DLD1 (cell line): ENCODE data around the gene PRKD1.

ENCODE experiments used
- in situ Hi-C: cut with HindIII; loops from 2 replicates; pipeline ENCODE4 v1.10.0; 2017; ENCODE audit warnings: low sequenced_read_pairs

Gene PRKD1

GRCh38 chr14:29630566-29631160, 297.0 kb downstream of the PRKD1 start:
- in situ Hi-C loops: no loop called here

- in situ Hi-C loops: no loop called here
Measured at GRCh38 chr14:29629839-29630238, 297.8 kb downstream of the PRKD1 start.

- in situ Hi-C loops: no loop called here
Measured at GRCh38 chr14:29627137-29627536, 300.5 kb downstream of the PRKD1 start.

- in situ Hi-C loops: no loop called here
Measured at GRCh38 chr14:29618323-29619067, 309.2 kb downstream of the PRKD1 start.

GRCh38 chr14:29616922-29617321, 310.7 kb downstream of the PRKD1 start:
- in situ Hi-C loops: no loop called here

GRCh38 chr14:29608861-29609260, 318.8 kb downstream of the PRKD1 start:
- in situ Hi-C loops: no loop called here

- in situ Hi-C loops: no loop called here
Measured at GRCh38 chr14:29607169-29607568, 320.5 kb downstream of the PRKD1 start.

GRCh38 chr14:29603696-29604095, 324.0 kb downstream of the PRKD1 start:
- in situ Hi-C loops: no loop called here

- in situ Hi-C loops: no loop called here
Measured at GRCh38 chr14:29601616-29602015, 326.0 kb downstream of the PRKD1 start.

- in situ Hi-C loops: no loop called here
Measured at GRCh38 chr14:29587761-29588470, 339.7 kb downstream of the PRKD1 start.

GRCh38 chr14:29587046-29587445, 340.6 kb downstream of the PRKD1 start:
- in situ Hi-C loops: no loop called here

GRCh38 chr14:29584992-29585391, 342.7 kb downstream of the PRKD1 start:
- in situ Hi-C loops: no loop called here

GRCh38 chr14:29580763-29581162, 346.9 kb downstream of the PRKD1 start:
- in situ Hi-C loops: no loop called here

GRCh38 chr14:29579838-29580237, 347.8 kb downstream of the PRKD1 start:
- in situ Hi-C loops: no loop called here

- in situ Hi-C loops: no loop called here
Measured at GRCh38 chr14:29576927-29577326, 350.7 kb downstream of the PRKD1 start.

- in situ Hi-C loops: no loop called here
Measured at GRCh38 chr14:29569194-29569593, 358.5 kb downstream of the PRKD1 start.

- in situ Hi-C loops: no loop called here
Measured at GRCh38 chr14:29566194-29566593, 361.5 kb downstream of the PRKD1 start.

- in situ Hi-C loops: no loop called here
Measured at GRCh38 chr14:29558516-29558915, 369.1 kb downstream of the PRKD1 start.

- in situ Hi-C loops: no loop called here
Measured at GRCh38 chr14:29554335-29554734, 373.3 kb downstream of the PRKD1 start.

- in situ Hi-C loops: no loop called here
Measured at GRCh38 chr14:29553427-29553826, 374.2 kb downstream of the PRKD1 start.

GRCh38 chr14:29548948-29549370, 378.7 kb downstream of the PRKD1 start:
- in situ Hi-C loops: no loop called here

GRCh38 chr14:29545714-29546113, 381.9 kb downstream of the PRKD1 start:
- in situ Hi-C loops: no loop called here
